Measurements from ENCODE around the gene PPIA. TPM values are rescaled to one million over a fixed set of nuclear protein-coding genes. Genes with fewer than 3 reads are reported as not detected.
"Not testable (repeated sequence)": the region's sequence is repeated elsewhere in the genome, so short reads cannot be mapped to it uniquely, and the experiment has no call there.

PPIA gene
- total RNA-seq, 1 donor from 2014 or later: 518 TPM

DNA sequence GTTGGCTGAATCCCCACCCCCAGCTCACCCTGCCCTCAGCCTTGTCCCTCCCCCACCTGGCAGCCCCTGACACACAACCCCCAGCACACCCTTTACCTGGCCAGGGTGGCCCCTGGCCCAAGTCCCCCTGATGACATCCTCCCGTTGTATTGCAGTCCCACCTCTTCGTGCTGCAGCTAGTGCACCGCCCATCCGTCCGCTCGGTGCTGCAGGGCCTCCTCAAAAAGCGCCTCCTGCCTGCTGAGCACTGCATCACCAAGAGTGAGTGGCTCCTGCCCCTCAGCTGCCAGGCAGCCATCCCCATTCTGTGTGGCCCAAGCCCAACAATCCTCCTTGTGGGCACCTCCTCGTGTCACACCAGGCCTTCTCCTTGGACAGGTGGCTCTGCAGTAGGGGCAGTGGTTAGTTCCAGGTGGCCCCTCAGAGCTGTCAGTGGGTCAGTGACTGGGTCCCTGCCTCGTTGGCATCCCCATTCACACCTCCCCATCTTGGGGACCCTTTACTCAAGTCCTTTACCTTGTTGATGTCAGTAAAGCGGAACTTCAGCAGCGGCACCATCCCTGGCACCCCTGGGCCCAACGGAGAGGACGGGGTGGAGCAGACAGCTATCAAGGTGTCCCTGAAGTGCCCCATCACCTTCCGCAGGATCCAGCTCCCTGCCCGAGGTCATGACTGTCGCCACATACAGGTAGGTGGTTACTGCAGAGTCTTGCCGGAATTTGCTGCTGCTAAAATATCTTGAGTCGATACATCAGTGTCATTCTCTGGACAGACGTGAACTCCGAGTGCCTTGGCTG lies 33.6 kb upstream of the PPIA start:
- DNase-seq (ENCODE audit: low spot score in 2 of 2) (no peak), FAIRE-seq (no peak)

DNA sequence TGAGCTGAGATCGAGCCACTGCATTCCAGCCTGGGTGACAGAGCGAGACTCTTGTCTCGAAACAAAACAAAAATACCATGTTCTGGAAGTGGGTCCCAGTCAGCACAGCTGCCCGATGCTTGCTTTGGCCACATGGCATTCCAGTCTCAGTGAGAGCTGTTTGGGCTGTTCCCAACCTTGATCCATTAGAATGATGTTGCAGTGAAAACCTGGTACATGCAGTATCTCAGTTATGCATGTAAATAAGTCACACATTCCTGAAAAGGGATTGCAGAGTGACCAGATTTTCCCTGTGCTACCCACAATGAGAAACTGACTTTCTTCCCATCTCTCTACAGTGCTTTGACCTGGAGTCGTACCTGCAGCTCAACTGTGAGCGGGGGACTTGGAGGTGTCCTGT lies 32.4 kb upstream of the PPIA start:
- no peak for DNase-seq (ENCODE audit: low spot score in 2 of 2)
- FAIRE-seq: no peak

DNA sequence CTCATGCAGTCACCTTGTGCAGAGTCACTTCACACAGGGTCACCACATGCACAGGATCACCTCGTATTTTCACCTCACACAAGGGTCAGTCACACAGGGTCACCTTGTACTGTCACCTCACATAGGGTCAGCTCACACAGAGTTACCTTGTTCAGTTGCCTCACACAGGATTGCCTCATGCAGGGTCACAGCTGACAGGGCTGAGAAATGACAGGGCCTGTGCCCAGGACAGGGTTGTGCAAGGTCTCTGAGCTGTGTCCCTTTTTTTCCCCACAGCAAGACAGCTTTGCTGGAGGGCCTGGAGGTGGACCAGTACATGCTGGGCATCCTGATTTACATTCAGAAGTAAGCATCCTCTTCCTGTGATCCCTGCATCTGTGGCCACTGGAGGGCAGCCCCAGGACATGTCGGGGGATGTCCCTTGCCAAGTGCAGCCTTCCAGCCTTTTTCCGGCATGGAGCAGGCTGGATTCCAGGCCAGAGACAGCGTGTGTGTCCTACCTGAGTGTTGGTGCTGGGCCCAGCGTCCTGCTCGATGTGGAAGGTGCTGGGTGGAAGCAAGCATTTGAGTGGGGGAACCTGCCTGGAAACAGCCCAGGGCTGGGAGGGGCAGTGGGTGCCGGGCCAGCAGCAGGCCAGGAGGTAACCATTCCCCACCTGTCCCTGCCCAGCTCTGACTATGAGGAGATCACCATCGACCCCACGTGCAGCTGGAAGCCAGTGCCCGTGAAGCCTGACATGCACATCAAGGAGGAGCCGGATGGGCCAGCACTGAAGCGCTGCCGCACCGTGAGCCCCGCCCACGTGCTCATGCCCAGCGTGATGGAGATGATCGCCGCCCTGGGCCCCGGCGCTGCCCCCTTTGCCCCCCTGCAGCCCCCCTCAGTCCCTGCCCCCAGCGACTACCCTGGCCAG lies 31.6 kb upstream of the PPIA start:
- FAIRE-seq: no peak
- peak in 1 of 2 donors; percentile 47 for DNase-seq (ENCODE audit: low spot score in 2 of 2)

DNA sequence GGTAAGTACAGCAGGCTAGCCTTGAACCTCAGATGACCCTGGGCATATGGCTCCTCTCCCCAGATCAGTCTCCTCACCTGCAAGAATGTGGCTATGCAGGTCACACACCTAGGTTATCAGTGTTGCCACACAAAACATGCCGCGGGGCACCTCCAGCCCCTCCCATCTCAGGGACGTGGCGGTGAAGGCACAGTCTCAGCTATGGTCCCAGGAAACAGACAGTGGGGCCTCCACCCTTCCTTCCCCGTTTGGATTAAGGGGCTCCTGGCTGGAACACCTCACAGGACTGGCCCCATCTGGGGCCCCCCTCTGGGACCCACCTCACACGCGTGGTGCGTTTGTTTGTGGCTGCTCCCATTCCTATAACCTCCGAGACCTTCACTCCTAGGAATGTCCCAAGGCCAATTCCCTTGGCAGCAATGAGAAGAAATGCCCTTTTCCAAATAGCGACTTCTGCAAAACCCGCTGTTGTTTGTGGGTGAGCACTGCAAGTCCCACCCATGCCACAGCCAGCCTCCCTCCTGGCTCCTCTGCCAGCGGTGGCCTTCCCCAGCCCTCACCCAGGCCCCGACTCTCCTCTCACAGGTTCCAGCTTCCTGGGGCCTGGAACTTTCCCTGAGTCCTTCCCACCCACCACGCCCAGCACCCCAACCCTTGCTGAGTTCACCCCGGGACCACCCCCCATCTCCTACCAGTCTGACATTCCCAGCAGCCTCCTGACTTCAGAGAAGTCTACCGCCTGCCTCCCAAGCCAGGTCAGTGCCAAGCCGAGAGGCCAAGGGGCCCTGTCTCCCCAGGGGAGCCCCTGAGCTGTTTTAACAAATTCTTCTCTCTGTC lies 30.7 kb upstream of the PPIA start:
- FAIRE-seq (no peak), DNase-seq (ENCODE audit: low spot score in 2 of 2) (no peak)

DNA sequence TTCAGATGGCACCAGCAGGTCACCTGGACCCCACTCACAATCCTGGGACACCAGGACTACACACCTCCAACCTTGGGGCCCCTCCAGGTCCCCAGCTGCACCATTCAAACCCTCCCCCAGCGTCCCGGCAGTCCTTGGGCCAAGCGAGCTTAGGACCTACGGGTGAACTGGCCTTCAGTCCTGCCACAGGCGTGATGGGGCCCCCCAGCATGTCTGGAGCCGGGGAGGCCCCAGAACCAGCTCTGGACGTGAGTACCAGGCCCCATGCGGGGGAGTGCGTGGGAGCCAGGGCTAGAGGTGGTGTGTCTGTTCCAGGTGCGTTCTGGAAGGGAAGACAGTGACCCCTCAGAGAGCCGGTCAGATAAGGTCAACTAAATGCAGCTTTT lies 30.1 kb upstream of the PPIA start:
- FAIRE-seq: no peak
- DNase-seq (ENCODE audit: low spot score in 2 of 2): no peak

DNA sequence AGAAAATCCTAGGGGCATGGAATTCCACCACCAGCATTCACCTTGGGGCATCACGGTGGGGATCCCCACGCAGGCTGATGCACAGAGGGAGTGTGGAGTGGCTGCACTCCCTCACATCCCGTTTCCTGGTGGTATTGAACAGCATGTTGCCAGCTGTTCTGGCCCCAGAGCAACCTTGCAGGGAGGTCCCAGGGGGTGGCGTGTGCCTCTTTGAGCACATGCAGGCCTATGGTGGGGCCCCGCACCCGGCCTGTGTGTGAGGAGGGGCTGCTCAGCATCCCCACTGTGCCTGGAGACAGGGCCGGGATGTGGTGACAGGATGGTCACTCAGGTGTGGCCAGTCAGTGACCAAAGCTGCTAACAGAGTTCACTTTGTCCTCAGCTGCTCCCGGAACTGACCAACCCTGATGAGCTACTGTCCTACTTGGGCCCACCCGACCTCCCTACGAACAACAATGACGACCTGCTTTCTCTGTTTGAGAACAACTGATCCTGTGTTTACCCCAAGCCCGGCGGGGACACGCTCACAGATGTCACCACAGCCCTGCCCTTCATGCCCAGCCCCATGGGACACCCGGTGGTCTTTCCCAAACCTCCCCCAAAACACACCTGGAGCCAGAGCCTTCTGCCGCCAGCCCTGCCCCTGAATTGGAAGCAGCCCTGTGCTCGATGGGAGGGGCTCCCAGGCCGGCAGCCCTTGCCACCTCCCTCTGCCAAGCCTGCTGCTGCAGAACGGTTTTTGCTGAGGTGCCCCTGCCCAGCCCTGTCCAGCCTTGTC lies 29.2 kb upstream of the PPIA start:
- no peak for FAIRE-seq
- DNase-seq (ENCODE audit: low spot score in 2 of 2): peak in 1 of 2 donors; percentile 46

DNA sequence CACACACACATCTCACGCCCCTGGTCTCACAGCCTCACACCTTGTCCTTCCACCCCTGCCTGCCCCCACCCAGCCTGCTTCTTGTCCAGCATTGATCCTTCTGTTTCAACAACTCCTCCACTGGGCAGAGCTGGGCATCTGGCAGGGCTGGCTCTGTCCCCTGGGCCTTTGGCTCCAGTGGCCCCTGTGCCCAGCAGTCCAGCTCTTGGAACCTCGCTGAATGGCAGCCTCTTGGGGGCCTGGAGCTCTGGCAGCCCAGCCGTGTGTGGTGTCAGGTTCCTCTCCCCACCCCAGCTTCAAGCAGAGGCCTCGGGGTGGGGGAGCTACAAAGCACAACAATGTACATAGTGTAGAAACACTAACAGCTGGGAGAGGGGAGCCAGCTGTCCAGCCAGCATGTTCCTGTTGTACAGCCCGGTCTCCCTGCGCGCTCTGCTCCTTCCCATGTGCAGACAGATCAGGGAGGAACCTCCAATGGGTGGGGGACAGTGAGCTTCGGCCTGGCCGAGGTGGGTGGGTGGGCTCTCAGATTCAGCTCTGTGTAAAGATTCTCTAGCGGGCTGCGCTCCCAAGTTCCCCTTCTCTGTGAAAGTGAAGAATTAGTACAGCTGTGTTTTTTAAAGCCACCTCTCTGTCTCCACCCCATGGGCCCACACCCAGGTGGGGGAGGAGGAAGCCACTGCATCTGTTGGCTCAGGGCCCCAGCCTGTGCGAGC lies 28.4 kb upstream of the PPIA start:
- FAIRE-seq: no peak
- peak in 1 of 2 donors; percentile 63 for DNase-seq (ENCODE audit: low spot score in 2 of 2)

DNA sequence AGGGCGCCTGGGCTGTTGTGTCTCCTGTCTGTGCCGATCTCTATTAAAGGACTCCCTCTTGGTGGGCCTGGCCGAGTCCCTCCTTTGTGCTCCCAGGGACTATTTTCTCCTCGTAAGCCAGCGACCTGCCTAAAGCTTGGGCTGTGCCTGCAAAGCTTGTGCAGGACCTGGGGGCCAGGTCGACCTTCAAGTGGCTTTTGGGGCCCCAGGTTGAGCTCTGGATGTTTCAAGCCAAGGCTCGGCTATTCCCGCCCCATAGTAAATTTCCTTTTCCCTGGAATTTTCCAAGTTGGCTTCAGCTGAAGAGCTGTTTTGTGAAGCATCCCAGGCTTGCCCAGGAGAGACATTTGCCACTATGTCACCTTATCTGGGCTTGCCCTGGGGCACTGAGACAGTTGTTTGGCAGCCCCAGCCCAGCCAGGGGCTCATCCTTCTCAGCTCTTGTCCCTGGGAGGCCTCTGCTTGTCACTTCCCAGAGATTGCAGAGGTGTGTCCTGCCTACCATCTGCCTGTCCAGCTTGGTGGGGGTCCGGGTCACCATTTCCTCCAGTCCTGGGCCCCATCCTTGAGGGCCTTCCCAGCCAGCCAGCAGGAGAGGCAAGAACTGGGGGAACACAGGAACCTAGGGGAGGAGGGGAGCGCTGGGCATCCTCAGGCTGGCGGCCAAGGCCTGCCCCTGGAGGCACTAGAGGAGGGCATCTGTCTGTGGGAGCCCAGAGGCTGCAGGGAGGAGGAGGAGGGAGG lies 27.7 kb upstream of the PPIA start:
- DNase-seq (ENCODE audit: low spot score in 2 of 2): peak in 1 of 2 donors; percentile 24
- FAIRE-seq: no peak

DNA sequence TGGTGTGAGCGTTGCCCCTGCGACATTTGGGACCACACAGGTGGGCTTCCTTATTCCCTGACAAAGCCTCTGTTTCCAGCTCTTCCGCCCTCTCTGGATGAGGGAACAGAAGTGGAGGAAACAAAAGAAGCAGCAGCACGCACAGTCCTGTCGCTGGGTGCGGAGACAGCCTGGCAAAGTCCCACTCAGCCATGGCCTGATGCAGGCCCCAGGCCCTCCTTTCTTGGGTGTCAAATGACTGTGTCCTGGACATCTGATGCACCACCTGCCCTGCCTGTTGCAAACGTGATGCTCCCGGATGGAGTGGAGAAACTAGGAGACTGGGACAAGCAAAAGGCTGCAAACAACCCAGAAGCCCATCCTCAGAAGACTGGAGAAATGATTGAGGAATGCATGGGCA lies 27.1 kb upstream of the PPIA start:
- FAIRE-seq (no peak), DNase-seq (ENCODE audit: low spot score in 2 of 2) (no peak)

DNA sequence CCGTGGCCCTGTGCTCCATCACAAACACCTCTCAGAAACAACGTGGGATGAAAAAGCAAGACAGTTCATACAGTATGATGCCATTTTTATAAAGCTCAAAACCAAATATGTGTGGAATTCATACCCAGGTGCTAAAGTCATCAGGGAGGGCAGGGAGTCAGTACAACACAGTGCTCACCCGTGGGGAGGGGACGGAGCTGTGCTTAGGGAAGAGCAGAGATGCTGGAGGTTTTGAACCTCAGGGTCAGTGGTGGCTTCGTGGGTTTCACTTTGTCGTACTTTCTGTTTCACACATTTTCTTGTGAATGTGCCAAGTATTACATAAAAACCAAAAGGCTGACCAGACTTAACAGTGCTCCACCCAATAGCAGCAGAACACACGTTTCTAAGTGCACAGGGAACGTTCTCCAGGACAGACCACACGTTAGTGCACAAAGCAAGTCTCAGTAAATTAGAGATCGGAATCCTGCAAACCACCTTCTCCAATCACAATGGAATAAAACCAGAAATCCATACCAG lies 26.6 kb upstream of the PPIA start:
- DNase-seq (ENCODE audit: low spot score in 2 of 2) (peak in 1 of 2 donors; percentile 17), FAIRE-seq (no peak)

DNA sequence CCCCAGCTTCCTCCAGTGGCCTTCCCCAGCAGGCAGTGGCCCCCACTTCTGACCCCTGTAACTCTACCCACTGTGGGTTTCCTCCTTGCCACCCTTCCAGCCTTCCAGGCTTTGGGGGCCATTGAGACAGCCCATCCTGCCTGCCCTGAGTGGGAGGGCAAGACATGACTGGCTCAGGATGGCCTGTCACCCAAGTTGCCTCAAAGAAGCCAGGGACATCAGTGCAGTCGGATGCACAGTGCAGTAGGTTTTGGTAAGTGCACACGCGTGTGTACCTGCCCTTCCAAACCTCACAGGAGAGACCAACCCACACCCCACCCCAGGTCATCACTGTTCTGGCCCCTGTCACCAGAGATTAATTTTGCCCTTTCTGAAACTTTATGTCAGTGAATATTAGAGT lies 25.1 kb upstream of the PPIA start:
- FAIRE-seq: no peak
- no peak for DNase-seq (ENCODE audit: low spot score in 2 of 2)

DNA sequence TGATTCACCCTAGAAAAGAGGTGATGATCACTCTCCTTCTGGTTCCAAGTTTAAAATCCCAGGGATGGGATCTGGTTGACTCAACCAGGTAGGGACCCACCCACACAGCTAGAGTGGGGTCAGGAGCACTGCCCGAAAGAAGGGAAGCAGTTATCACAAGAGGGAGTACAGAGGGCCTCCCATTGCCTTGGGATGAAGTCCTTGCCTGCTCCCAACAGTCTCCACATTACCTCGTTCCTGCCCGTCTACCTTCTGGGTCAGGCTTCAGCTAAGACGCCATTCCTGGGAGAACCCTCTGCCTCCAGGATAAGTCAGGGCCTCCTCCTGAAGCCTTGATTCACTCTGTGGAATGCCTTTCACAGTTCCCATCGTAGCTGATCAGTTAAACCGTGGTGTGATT lies 24.0 kb upstream of the PPIA start:
- FAIRE-seq: no peak
- DNase-seq (ENCODE audit: low spot score in 2 of 2): no peak

DNA sequence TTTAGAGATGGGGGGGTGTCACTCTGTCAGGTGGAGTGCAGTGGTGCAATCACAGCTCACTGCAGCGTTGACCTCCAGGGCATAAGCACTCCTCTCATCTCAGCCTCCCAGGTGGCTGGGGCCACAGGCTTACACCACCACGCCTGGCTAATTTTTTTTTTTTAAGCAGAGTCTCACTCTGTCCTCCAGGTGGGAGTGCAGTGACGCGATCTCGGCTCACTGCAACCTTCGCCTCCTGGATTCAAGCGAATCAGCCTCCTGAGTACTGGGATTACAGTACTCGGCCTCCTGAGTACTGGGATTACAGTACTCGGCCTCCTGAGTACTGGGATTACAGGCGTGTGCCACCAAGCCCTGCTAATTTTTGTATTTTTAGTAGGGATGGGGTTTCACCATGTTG lies 23.6 kb upstream of the PPIA start:
- FAIRE-seq (no peak), DNase-seq (ENCODE audit: low spot score in 2 of 2) (no peak)

DNA sequence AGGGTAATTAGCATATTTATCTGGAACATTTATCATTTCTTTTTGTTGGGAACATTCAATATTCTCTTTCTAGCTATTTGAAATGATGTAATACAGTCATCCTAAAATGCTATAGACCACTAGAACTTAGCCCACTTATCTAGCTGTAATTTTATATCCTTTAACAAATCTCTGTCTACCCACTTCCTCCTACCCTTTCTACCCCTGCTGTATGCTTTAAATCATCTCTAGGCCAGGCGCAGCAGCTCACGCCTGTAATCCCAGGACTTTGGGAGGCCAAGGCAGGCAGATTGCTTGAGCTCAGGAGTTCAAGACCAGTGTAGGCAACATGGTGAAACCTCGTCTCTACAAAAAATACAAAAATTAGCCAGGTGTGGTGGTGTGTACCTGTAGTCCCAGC lies 22.0 kb upstream of the PPIA start:
- not testable (repeated sequence) for FAIRE-seq; DNase-seq (ENCODE audit: low spot score in 2 of 2)

DNA sequence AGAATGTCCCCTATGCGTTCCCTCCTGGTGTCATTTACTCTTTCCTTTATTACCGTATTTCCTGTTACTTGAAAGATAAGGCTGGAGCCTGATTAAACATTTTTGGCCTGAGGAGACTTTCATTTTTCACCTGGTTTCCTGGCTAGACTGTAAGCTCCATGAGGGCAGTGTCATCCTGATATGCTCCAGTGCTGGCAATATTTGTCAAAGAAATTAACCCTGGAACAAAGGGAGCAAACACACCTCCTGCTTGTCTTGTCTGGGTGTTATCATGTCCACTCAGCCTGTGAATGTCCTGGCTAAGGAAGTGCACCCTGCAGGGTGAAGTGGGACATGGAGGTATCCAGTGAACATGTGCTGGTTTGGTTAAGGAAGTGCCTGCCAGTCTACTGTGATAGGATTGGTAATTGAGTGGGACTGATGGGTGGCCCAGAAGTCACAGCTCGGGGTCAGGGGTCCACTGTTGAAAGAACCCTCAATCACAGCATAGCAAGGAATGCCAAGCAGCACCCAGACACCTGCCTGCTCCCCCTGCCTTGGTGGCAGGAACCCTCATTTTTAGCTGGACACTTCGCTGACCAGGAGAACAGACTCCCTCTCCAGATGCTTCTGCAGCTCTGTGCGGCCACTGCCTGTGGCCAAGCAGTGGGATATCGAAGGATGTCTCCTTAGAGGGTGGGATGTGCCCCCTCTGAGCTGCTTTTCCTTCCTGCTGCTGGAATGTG lies 20.9 kb upstream of the PPIA start:
- FAIRE-seq: no peak
- no peak for DNase-seq (ENCODE audit: low spot score in 2 of 2)

DNA sequence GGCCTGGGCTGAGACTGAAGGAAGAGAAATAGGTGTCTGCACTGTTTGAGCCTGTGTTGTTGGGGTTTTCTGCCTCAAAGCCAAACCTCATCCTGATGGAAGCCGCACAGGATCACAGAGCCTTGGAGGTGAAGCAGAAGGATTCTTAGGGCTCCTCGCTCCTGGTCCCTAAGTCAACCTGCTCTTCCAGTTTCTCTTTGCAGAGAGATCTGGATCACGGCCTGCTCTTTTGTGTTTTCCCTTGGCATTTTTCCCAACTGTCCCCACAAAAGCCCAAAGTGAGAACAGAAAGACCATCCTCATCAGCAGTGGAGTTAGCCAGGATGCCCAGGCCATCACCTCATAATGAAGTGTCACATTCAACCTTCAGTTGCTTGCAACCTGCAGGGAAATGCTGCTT lies 20.3 kb upstream of the PPIA start:
- FAIRE-seq (no peak), DNase-seq (ENCODE audit: low spot score in 2 of 2) (no peak)

DNA sequence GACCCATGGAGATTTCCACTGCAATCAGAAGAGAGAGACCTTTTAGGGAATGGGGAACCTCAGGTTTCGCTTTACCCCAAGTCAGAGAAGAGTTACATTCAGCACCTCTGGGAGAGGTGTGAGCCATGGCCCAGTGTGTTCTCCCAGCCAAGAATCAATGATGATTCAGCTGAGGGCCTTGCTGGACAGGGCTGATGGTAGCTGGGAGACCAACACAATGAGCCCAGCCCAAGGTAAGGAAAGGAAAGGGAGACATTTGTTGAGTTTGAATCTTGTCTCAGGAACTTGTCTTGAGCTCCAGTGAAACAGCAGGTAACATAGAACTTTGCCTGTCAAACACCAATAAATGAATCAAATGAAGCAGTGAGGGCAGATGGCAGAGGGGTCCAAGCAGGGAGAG lies 14.0 kb upstream of the PPIA start:
- FAIRE-seq (no peak), DNase-seq (ENCODE audit: low spot score in 2 of 2) (no peak)

DNA sequence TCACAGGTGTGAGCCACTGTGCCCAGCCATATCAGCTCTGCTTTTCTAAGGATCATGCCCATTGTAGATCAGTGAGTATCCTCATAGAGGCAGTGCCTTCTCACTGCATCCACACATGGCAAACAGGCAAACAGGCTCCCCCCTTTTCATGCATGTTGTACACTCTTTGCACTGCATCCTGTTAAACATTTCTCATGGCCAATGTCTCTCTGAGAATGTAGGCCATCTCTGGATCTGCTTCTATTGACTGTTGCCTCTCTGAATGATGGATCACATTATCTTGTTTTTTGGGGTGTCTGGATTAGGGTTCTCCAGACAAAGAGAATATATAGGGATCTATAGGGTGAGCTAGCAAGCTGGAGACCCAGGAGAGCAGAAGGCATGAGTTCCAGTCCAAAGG lies 13.1 kb upstream of the PPIA start:
- FAIRE-seq (no peak), DNase-seq (ENCODE audit: low spot score in 2 of 2) (no peak)
